SW 1271 (cell line): Measurements from ENCODE around the gene MAD2L2.

Experiments used
- DNase-seq, 2 experiments: peaks; one replicate each; lab custom pipeline; 2025; lab: John Stamatoyannopoulos, UW

The MAD2L2 gene

GRCh38 chr1:11682287-11682771 lies 1.4 kb upstream of the MAD2L2 start:
- DNase-seq: no peak

- DNase-seq: peak in 1 of 2 experiments; percentile 43
These were observed 478 bp downstream of the MAD2L2 start for GRCh38 chr1:11680270-11681070.

GRCh38 chr1:11678442-11678841 lies 2.5 kb downstream of the MAD2L2 start:
- no peak for DNase-seq

- DNase-seq: no peak
These were observed 4.4 kb downstream of the MAD2L2 start for GRCh38 chr1:11676386-11677103.

GRCh38 chr1:11675325-11675724 lies 5.6 kb downstream of the MAD2L2 start:
- DNase-seq: no peak

GRCh38 chr1:11674488-11674887 lies 6.5 kb downstream of the MAD2L2 start:
- no peak for DNase-seq

DNA sequence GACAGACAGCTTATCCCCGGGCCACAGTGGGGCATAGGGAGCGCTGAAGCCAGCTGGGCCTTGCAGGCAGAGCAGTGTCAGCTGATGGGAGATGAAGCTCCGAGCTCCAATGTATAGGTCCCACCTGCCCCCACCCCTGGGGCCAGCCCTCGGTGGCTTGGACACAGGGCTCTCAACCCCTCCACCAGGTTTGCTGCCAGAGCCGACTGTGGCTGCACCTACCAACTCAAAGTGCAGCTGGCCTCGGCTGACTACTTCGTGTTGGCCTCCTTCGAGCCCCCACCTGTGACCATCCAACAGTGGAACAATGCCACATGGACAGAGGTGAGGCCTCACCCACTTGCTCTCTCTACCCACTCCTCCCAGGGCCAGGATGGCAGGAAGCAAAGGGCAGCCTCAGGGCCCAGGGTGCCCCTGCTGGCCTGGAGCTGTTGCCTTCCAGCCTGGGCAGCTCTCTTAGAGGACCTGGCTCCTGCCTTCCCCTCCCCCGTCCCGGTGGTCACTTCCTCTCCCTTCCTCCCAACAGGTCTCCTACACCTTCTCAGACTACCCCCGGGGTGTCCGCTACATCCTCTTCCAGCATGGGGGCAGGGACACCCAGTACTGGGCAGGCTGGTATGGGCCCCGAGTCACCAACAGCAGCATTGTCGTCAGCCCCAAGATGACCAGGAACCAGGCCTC lies 7.7 kb downstream of the MAD2L2 start:
- DNase-seq: no peak

DNA sequence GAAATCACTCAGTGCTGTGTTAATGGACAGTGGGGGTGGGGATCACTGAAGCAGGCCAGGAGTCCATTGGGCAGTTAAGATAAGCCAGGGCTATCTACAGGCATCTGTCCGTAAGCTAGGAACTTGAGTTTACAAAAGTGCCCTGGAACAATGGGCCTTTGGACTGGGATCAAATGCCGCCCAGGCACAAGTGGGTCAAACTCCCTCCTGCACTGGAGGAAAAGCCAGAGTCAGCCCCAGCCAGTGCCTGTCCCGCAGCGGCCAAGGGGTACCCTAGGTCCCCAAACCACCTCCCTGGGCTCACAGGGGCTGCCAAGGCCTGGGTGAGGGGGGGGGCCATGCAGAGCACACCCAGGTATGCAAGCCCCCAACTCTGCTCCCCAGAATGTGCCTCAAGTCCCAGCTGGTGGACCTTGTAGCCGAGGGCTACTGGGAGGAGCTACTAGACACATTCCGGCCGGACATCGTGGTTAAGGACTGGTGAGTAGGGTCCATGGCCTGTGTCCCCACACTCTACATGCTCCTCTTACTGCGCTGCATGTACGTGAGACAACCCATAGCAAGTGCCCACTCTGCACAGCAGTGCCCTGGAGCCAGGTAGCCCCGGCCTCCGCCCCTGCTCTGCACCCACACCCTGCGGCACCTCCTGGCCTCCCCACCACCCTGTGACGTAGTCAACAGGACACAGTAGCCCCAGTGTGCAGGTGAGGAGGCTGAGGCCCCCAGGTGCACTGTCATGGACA lies 9.2 kb downstream of the MAD2L2 start:
- DNase-seq: no peak

DNA sequence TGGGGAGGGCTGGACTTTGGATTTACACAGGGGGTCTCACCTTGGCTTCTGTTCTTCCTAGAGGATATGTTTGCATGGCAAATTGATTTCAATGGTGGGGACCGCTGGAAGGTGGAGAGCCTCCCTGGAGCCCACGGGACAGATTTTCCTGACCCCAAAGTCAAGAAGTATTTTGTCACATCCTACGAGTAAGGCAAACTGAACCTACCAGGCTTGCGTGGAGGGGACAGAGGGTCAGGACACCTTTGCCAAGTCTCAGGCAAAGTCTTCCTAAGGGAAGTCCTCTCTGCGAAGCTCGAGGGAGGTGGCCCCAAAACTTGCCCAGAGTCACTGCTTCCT lies 9.8 kb downstream of the MAD2L2 start:
- DNase-seq: no peak

- DNase-seq: no peak
These were observed 10.2 kb downstream of the MAD2L2 start for GRCh38 chr1:11670747-11671146.

GRCh38 chr1:11668516-11668915 lies 12.4 kb downstream of the MAD2L2 start:
- no peak for DNase-seq

DNA sequence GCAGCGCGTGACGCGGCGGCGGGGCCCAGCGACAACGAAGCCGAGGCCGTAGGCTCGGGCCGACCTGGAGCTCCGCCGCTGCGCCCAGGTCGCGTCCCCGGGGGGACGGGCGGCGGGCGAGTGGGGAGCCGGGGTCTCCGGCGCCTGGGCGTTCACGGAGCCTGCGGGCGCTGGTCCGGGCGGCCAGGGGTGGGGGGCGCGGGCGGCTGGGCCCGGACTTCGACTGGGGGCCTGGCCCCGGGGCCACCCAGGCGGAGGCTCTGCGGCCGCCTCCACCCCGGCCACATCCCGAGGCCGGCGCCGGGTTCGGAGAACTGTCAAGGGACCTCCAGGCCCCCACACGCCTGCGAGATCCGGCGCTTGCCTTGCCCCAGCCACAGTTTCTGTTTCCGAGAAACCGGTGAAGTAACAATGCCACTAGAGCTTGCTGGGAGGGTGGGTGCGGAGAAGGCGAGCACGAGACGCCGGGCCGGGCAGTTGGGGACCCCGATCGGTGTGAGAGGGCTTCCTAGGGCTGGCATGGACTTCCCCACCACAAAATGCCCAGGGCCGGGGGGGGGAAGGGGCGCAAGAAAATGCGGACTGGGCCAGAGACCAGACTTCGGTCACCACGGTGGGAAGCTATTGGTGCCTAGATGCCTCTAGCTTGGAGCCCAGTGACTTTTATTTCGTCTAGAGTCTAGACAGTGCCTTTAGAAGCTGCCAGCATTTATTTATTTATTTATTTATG lies 16.4 kb downstream of the MAD2L2 start:
- DNase-seq: no peak

DNA sequence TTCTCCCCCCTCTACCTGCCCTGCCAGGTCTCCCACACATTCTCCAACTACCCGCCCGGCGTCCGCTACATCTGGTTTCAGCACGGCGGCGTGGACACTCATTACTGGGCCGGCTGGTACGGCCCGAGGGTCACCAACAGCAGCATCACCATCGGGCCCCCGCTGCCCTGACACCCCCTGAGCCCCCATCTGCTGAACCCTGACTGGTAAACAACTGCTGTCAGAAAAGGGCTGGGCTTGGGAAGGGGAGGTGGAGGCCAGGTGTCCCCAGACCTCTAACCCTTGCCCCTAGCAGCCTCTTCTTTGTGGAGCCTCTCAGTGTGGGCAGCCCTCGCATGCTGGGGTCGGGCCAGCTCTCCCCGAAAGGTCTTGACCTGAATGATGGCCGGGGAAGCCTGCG lies 19.8 kb downstream of the MAD2L2 start:
- DNase-seq: no peak

DNA sequence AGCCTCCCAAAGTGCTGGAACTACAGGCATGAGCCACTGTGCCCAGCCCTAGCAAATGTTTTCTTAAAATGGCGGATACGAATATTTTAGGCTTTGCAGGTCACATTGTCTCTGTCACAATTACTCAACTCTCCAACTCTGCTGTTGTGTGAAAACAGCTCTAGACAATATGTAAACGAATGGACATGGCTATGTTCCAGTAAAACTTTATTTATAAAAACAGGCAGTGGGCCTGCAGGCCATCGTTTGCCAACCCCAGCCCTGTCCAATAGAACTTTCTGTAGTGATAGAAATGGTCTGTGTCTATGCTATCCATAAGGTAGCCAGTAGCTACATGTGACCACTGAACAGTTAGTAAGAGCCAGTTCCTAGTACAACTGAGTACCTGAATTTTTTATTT lies 21.2 kb downstream of the MAD2L2 start:
- DNase-seq: no peak

DNA sequence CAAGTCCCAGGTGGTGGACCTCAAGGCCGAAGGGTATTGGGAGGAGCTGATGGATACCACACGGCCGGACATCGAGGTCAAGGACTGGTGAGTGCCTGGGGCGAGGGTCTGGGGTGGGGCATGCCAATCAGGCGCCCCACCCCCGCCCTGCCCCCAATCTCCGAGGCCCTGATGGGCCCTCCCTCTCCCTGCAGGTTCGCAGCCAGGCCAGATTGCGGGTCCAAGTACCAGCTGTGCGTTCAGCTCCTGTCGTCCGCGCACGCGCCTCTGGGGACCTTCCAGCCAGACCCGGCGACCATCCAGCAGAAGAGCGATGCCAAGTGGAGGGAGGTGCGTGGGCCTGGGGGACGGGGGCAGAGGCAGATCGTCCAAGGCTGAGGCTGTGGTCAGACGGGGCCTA lies 22.4 kb downstream of the MAD2L2 start:
- no peak for DNase-seq

DNA sequence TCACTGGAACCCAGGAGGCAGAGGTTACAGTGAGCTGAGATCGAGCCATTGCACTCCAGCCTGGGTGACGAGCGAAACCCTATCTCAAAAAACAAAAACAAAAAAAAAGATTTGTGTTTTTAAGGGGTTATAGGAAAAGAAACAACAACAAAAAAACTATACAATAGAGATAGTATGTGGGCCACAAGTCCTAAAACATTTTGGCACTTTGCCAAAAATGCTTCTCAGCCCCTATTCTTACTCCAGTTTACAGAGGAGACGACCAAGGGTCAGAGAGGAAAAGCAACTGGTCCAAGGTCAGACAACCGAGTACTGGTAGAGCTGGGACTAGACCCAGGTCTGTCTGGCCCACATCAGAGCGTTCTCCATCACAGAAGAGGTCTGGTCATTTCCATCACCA lies 23.3 kb downstream of the MAD2L2 start:
- no peak for DNase-seq

- DNase-seq: no peak
These were observed 25.8 kb downstream of the MAD2L2 start for GRCh38 chr1:11654939-11655808.

DNA sequence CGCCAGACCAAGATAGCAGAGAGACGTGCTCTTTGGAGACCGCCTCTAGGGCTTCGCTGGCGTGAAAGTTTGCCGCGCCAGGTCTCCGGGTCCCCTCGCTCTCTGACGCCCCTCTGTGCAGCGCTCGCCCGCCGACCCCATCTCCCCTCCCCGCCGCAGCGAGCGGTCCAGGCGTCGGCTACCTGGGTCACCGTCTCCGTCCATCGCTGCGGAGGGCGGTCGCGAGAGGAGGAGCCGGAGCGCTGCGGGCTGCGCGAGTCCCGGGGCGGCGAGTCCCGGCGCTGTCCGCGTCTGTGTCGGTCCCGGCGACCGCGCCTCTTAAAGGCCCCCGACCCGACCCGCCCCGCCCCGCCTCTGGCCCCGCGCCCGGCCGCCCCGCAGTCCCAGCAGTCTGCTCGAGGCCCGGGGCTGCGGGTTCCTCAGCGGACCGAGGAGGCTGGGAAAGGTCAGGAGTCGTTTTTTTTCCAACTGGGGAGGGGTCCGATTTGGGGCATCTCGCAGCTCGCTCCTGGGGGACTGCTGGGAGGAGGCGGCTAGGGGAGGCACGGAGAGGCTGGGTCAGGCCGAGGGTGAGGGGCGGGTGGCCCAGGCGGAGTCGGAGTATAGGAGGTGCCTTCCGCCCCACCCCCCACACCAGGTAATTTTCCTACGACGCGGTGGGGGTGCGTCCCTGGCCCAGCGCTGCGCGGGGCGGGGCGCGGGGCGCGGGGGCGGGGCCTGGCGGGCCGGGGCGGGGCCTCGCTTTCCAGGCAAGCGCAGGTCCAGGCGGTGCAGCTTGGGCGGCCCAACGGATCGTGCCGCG lies 26.6 kb downstream of the MAD2L2 start, which contains the start of the genes FBXO2 and FBXO44:
Gene FBXO2 (minus strand): TSS at position 293 of the 802 bp plus-strand sequence. CDS start 89 bp downstream, at position 204.
Gene FBXO44 (plus strand): TSS at position 741 of the 802 bp plus-strand sequence. CDS start 959 bp downstream, outside the sequence.
- DNase-seq: peak in 1 of 2 experiments; percentile 23

GRCh38 chr1:11653861-11654136 lies 27.1 kb downstream of the MAD2L2 start:
- DNase-seq: no peak
